ENCODE measurements around the gene ZNF407. TPM values are rescaled to one million over a fixed set of nuclear protein-coding genes. Genes with fewer than 3 reads are reported as not detected.
A peak's percentile ranks its signal among the peaks of the same experiment; 100 is the strongest.
"Not testable (repeated sequence)": the region's sequence is repeated elsewhere in the genome, so short reads cannot be mapped to it uniquely, and the experiment has no call there.

The ZNF407 gene
- polyA plus RNA-seq, 3 donors from 2014 or later, result 1.5 to 4.7 (median 1.5) TPM

DNA sequence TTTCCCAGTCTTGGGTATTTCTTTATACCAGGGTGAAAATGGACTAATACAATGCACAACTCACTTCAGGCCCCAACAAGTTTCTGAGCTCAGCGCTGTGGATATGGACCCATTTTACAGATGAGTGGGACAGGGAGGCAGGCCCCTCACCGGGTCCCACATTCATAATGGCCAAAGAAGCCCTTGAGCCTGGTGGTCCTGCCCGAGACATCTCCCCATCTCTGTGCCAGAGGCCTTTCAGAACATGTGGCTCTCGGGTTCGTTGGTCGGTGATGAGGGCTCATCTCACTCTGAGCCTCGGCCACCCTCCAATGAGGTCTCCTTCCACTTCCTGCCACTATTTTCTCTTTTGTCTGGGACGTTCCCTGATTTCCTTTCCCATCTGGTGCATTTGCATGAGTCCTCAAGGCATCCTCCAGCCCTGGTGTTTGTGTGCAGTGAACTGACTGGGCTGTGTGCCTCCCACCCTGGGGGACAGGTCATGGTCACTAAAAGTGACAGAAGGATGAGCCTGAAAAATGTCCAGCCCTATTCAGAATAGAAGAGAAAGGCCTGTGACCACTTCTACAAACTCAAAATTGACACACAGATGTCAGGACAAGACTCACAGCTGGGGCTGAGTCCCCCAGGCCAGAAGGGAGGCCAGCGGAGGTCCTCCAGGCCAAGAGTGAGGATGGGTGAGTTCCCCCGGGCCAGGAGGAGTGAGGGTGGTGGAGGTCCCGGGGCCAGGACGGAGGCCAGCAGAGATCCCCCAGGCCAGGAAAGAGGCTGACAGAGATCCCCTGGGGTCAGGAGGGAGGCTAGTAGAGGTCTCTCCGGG, 476.7 kb downstream of the ZNF407 start:
- H3K9me3 Mint-ChIP-seq, result peaks cover 11 to 40% (median 18%) of the 10 kb centered on the region in 6 donors
- H3K36me3 Mint-ChIP-seq, result peaks cover 17 to 29% (median 21%) of the 10 kb centered on the region in 3 donors
- no peaks in the 10 kb centered on the region for H3K27me3 Mint-ChIP-seq (ENCODE audit: low read depth in 3 of 3)
- no peak for DNase-seq
- H3K27ac Mint-ChIP-seq, result peak overlapping the region in 2 of 6 donors; percentile 28 to 77
- peaks cover 32 to 38% of the 10 kb centered on the region in 2 donors for H3K4me1 Mint-ChIP-seq
- H3K4me3 Mint-ChIP-seq, result no peak overlapping the region

DNA sequence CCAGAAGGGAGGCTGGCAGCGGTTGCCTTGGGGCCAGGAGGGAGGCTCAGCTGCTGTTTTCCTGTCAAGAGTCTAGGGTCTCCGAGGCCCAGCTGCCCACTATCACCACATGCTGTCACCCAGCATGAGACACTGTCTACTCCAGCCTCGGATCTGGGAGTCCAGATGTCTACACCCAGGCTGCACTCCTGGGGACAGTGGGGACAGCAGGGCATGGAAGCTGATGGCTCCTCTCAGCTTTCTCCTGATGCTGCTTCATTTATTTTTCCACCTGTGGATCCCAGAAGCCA, 477.3 kb downstream of the ZNF407 start:
- H3K36me3 Mint-ChIP-seq, result peaks cover 17 to 29% (median 21%) of the 10 kb centered on the region in 3 donors
- H3K4me3 Mint-ChIP-seq, result no peak overlapping the region
- no peaks in the 10 kb centered on the region for H3K27me3 Mint-ChIP-seq (ENCODE audit: low read depth in 3 of 3)
- no peak for DNase-seq
- H3K9me3 Mint-ChIP-seq, result peaks cover 11 to 40% (median 18%) of the 10 kb centered on the region in 6 donors
- peaks cover 27 to 32% of the 10 kb centered on the region in 2 donors for H3K4me1 Mint-ChIP-seq
- H3K27ac Mint-ChIP-seq, result no peak overlapping the region

- H3K36me3 Mint-ChIP-seq, result peaks cover 17 to 29% (median 21%) of the 10 kb centered on the region in 3 donors
- peaks cover 11 to 40% (median 18%) of the 10 kb centered on the region in 6 donors for H3K9me3 Mint-ChIP-seq
- no peak for DNase-seq
- H3K4me3 Mint-ChIP-seq, result no peak overlapping the region
- H3K27ac Mint-ChIP-seq, result no peak overlapping the region
- H3K27me3 Mint-ChIP-seq (ENCODE audit: low read depth in 3 of 3), result no peaks in the 10 kb centered on the region
- peaks cover 22 to 28% of the 10 kb centered on the region in 2 donors for H3K4me1 Mint-ChIP-seq
Measured at GRCh38 chr18:75075429-75075841, 477.8 kb downstream of the ZNF407 start.

DNA sequence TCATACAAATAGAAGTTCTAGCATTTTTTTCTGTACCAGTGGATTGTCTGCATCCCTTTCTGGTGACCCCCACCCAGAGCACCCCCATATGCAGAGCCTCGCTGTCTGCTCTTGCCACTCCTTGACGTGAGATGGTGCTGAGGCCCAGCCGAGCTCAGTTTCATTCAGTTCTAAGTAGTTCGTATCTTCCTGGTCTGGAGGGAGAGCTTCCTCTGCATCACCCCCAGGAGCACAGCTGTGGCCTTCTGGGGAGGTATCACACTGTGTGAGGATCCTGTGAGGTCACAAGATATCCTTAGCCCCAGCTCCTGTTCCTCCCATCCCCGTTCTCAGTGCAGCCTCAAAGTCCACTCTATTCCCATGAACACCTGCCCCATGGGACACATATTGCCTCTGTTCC, 478.6 kb downstream of the ZNF407 start:
- H3K4me3 Mint-ChIP-seq, result no peak overlapping the region
- H3K9me3 Mint-ChIP-seq, result peaks cover 11 to 40% (median 19%) of the 10 kb centered on the region in 6 donors
- H3K36me3 Mint-ChIP-seq, result peaks cover 17 to 25% (median 21%) of the 10 kb centered on the region in 3 donors
- no peak for DNase-seq
- H3K4me1 Mint-ChIP-seq, result peaks cover 14 to 19% of the 10 kb centered on the region in 2 donors
- no peaks in the 10 kb centered on the region for H3K27me3 Mint-ChIP-seq (ENCODE audit: low read depth in 3 of 3)
- H3K27ac Mint-ChIP-seq, result peak overlapping the region in 1 of 6 donors; percentile 41

DNA sequence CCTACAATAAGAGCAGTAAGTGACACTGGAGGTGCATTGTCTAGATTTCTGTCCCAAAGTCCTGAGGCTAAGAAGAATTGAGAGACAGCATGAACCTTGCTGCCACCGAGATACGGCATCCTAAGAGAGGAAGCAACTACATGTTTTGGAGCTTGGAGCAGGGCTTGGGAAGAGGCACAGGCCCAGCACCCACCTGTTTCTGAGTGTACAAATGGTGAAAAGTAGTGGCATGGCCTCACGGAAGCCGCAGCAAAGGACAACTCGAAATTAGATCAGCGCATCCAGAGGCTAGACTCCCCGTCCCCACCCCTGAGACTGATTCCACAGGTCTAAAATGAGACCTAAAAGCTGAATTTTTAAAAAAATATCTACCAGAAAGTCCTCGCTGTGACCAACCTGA, 483.8 kb downstream of the ZNF407 start:
- Mint-ChIP-seq H3K4me3 (no peak overlapping the region), H3K36me3 (peaks cover 0 to 7% (median 2%) of the 10 kb centered on the region in 3 donors), H3K27ac (no peak overlapping the region), H3K27me3 (ENCODE audit: low read depth in 3 of 3) (peaks cover 0 to 2% (median 2%) of the 10 kb centered on the region in 3 donors), H3K4me1 (no peaks in the 10 kb centered on the region), H3K9me3 (peaks cover 6 to 20% (median 14%) of the 10 kb centered on the region in 6 donors)
- no peak for DNase-seq

- no peak for DNase-seq
- Mint-ChIP-seq H3K27me3 (ENCODE audit: low read depth in 3 of 3) (peaks cover 0 to 2% (median 2%) of the 10 kb centered on the region in 3 donors), H3K4me3 (no peak overlapping the region), H3K4me1 (no peaks in the 10 kb centered on the region), H3K27ac (no peak overlapping the region), H3K9me3 (peaks cover 0 to 9% (median 3%) of the 10 kb centered on the region in 6 donors), H3K36me3 (no peaks in the 10 kb centered on the region)
Measured at GRCh38 chr18:75083131-75083530, 485.5 kb downstream of the ZNF407 start.

- no peaks in the 10 kb centered on the region for H3K36me3 Mint-ChIP-seq
- H3K9me3 Mint-ChIP-seq, result peaks cover 0 to 5% (median 0%) of the 10 kb centered on the region in 6 donors
- H3K4me3 Mint-ChIP-seq, result no peak overlapping the region
- H3K27me3 Mint-ChIP-seq (ENCODE audit: low read depth in 3 of 3), result peaks cover 0 to 2% (median 2%) of the 10 kb centered on the region in 3 donors
- H3K4me1 Mint-ChIP-seq, result no peaks in the 10 kb centered on the region
- H3K27ac Mint-ChIP-seq, result no peak overlapping the region
- no peak for DNase-seq
Measured at GRCh38 chr18:75083761-75084160, 486.1 kb downstream of the ZNF407 start.

- H3K4me3 Mint-ChIP-seq; H3K4me1 Mint-ChIP-seq; DNase-seq; H3K27me3 Mint-ChIP-seq (ENCODE audit: low read depth in 3 of 3); H3K27ac Mint-ChIP-seq; H3K9me3 Mint-ChIP-seq; H3K36me3 Mint-ChIP-seq: not testable (repeated sequence)
Measured at GRCh38 chr18:75085676-75086075, 488.0 kb downstream of the ZNF407 start.

DNA sequence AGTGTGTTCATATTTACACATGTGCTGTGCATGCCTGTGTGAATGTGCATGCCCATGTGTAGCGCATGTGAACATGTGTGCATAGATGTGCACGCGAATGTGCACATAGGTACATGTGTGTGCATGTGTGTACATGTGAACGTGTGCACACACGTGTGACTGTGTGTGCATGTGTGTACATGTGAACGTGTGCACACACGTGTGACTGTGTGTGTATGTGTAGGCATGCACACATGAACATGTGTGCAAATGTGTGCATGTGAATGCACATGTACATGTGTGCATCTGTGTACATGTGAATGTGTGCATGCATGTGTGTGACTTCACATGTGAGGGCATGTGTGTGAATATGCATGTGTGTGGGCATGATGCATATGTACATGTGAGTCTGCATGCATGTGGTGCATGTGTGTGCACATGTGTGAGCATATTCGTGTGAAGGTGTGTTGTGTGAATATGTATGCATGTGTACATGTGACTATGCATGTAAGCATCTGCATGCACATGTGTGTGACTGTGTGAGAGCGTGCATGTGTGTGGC, 488.9 kb downstream of the ZNF407 start:
- H3K9me3 Mint-ChIP-seq, result no peaks in the 10 kb centered on the region
- no peak overlapping the region for H3K4me3 Mint-ChIP-seq
- H3K4me1 Mint-ChIP-seq, result no peaks in the 10 kb centered on the region
- no peak for DNase-seq
- H3K27ac Mint-ChIP-seq, result peak overlapping the region in 1 of 6 donors; percentile 29
- no peaks in the 10 kb centered on the region for H3K36me3 Mint-ChIP-seq
- peaks cover 0 to 4% (median 2%) of the 10 kb centered on the region in 3 donors for H3K27me3 Mint-ChIP-seq (ENCODE audit: low read depth in 3 of 3)

GRCh38 chr18:75087119-75088020, 489.7 kb downstream of the ZNF407 start:
- Mint-ChIP-seq H3K4me3 (no peak overlapping the region), H3K27me3 (ENCODE audit: low read depth in 3 of 3) (peaks cover 0 to 4% (median 2%) of the 10 kb centered on the region in 3 donors), H3K9me3 (no peaks in the 10 kb centered on the region), H3K4me1 (no peaks in the 10 kb centered on the region), H3K27ac (no peak overlapping the region), H3K36me3 (no peaks in the 10 kb centered on the region)
- no peak for DNase-seq

GRCh38 chr18:75088021-75088506, 490.4 kb downstream of the ZNF407 start:
- no peak for DNase-seq
- Mint-ChIP-seq H3K4me1 (no peaks in the 10 kb centered on the region), H3K4me3 (no peak overlapping the region), H3K9me3 (no peaks in the 10 kb centered on the region), H3K36me3 (no peaks in the 10 kb centered on the region), H3K27ac (no peak overlapping the region), H3K27me3 (ENCODE audit: low read depth in 3 of 3) (peaks cover 0 to 6% (median 2%) of the 10 kb centered on the region in 3 donors)

- Mint-ChIP-seq H3K27me3 (ENCODE audit: low read depth in 3 of 3) (peaks cover 0 to 6% (median 0%) of the 10 kb centered on the region in 3 donors), H3K9me3 (peaks cover 0 to 3% (median 0%) of the 10 kb centered on the region in 6 donors), H3K27ac (no peak overlapping the region), H3K36me3 (no peaks in the 10 kb centered on the region), H3K4me1 (no peaks in the 10 kb centered on the region), H3K4me3 (no peak overlapping the region)
- no peak for DNase-seq
Measured at GRCh38 chr18:75088622-75089211, 491.0 kb downstream of the ZNF407 start.

DNA sequence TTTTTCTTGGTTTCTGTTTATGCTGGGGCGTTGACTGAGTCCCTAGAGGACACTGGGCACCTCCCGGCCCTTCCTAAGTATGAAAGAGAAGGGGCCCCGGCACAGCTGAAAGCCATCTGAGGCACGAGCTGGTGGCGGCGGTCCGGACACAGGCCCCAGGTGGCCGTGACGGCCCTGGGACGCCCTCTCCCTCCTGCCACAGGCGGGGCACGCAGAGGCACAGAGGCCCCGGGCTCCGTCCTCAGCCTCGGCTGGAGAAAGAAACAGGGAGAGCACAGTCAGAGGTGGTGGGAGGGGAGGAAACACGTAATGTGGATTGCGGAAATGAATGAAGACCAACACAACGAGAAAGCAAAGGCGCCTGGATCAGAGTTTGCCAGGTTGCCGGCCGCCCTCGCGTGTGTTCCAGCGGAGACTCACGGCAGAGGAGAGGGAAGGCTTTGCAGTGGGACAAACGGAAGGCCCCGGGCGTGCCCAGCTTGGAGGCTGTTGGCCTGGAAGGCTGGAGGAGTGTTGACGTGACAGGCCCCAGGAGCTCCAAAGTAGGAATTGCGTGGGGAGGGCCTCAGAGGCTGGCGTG, 492.2 kb downstream of the ZNF407 start:
- no peak overlapping the region for H3K4me3 Mint-ChIP-seq
- no peak overlapping the region for H3K27ac Mint-ChIP-seq
- no peaks in the 10 kb centered on the region for H3K36me3 Mint-ChIP-seq
- no peaks in the 10 kb centered on the region for H3K4me1 Mint-ChIP-seq
- peaks cover 0 to 3% (median 0%) of the 10 kb centered on the region in 6 donors for H3K9me3 Mint-ChIP-seq
- no peak for DNase-seq
- peaks cover 0 to 6% (median 0%) of the 10 kb centered on the region in 3 donors for H3K27me3 Mint-ChIP-seq (ENCODE audit: low read depth in 3 of 3)
